Measurements from ENCODE around the gene TRAT1. TPM values are rescaled to one million over a fixed set of nuclear protein-coding genes. Genes with fewer than 3 reads are reported as not detected.
"Not testable (repeated sequence)": the region's sequence is repeated elsewhere in the genome, so short reads cannot be mapped to it uniquely, and the experiment has no call there.

Gene TRAT1, protein sequence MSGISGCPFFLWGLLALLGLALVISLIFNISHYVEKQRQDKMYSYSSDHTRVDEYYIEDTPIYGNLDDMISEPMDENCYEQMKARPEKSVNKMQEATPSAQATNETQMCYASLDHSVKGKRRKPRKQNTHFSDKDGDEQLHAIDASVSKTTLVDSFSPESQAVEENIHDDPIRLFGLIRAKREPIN
- 1 to 10 TPM in 1 of 2 donors, under 1 TPM in 1; 0.62 to 1.3 TPM for total RNA-seq
- long read RNA-seq, donor 1, result 0 reads
- long read RNA-seq, donor 2, result 0 reads

DNA sequence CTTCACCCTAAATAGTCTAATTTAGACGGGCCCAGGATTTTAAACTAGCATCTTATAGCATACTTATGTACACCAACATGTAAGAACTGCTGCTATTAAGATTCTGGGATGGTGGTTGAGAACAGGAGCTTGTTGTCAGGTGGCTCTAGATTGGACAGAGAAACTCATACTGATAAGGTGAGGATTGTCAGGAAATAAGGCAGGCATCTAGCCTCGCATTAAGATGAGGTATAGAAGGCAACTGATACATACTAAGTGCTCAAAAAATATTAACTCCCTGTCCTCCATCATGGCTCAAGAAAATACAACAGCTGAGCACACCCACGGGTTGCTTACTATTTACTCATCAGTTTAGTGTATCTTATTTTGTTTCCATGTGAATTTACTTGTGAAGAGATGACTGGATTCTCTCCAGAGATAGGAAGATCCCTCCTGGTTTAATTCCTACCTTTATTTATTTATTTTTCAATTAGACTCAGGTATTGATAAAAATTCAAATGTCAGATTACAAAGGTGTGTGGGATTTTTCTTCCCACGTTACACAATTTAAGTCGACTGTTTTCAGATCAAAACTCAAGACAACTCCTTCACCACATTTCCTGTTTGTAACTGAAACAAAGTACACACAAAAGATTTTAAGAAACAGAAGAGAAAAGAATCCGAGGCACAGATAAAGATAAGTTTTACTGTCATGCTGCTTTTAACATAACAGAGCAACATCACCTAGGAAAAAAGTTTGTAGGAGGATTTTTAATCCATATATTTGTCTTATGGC lies at the start of gene TRAT1:
TRAT1 (plus strand) TSS at position 664 of the 775 bp plus-strand sequence. CDS start 142 bp downstream, outside the sequence.
- intact Hi-C loops (cut with DNase I), result no loop called here
- DNase-seq (ENCODE audit: low spot score), result no peak

- intact Hi-C loops (cut with DNase I), result no loop called here
- DNase-seq (ENCODE audit: low spot score), result no peak
These were observed 46.9 kb upstream of the TRAT1 start for GRCh38 chr3:108775649-108776048.

DNA sequence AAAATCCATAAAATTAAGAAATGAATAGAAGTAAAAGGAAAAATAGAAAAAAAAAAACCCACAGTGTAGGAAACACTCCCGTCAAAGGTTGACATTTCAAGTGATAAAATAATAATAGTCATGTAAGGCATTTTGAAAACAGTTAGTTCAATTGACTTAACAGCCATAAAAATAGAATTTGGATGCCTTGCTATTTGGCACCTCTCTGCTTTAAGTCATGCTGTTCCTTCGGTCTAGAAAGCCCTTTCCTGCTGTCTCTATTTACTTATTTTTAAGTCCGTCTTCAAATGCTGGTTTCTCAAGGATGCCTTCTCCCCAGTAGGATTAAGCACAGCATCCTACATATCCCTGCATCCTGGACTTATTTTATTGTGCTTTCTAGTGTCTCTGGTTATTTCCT lies 43.1 kb upstream of the TRAT1 start:
- intact Hi-C loops (cut with DNase I), result no loop called here
- DNase-seq (ENCODE audit: low spot score), result no peak

DNA sequence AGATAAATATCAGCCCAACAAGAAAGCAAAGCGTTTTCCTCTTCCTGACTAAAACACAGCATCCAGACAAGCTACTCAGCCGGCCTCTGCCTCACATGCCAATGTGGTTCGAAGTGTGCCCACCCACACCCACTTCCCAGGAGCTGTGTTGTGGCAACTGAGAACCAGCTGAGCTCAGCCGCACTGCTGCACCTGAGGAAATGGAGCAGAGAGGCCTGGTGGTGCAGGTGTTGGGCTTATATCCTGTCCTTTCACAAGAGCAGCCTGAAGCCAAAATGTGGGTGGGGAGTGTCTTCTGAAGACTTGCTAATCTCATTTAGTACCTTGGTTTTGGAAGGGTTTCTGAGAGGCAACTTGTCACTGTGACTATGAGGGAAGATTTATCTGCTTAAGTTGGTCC lies 42.4 kb upstream of the TRAT1 start:
- DNase-seq (ENCODE audit: low spot score), result no peak
- intact Hi-C loops (cut with DNase I), result no loop called here

- intact Hi-C loops (cut with DNase I), result no loop called here
These were observed 31.1 kb upstream of the TRAT1 start for GRCh38 chr3:108791473-108791872.

GRCh38 chr3:108804437-108804836 lies 18.1 kb upstream of the TRAT1 start:
- no peak for DNase-seq (ENCODE audit: low spot score)
- intact Hi-C loops (cut with DNase I), result no loop called here

More at GRCh38 chr3:108791473-108791872, 31.1 kb upstream of the TRAT1 start:
- DNase-seq (ENCODE audit: low spot score), result no peak

DNA sequence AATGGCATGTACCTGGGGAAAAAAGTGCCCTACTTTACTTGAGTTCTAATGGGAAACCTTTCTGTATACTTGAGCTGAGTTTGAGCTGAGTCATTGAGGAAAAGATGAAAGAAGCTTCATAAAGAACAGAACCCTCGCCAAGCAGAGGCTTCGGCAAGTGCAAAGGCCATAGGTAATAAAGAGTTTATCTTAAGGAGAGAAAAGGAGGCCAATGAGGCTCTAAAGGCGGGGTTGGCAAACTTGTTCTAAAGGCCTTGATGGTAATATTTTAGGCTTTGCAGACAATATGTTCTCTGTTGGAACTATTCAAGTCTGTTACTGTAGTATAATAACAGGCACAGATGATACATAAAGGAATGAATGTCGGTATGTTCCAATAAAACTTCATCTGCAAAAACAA lies 17.6 kb upstream of the TRAT1 start:
- no peak for DNase-seq (ENCODE audit: low spot score)
- intact Hi-C loops (cut with DNase I), result no loop called here

- intact Hi-C loops (cut with DNase I), result no loop called here
- DNase-seq (ENCODE audit: low spot score), result no peak
These were observed 16.3 kb upstream of the TRAT1 start for GRCh38 chr3:108806316-108806715.

- no peak for DNase-seq (ENCODE audit: low spot score)
- intact Hi-C loops (cut with DNase I), result no loop called here
These were observed 4.2 kb upstream of the TRAT1 start for GRCh38 chr3:108818404-108818803.

DNA sequence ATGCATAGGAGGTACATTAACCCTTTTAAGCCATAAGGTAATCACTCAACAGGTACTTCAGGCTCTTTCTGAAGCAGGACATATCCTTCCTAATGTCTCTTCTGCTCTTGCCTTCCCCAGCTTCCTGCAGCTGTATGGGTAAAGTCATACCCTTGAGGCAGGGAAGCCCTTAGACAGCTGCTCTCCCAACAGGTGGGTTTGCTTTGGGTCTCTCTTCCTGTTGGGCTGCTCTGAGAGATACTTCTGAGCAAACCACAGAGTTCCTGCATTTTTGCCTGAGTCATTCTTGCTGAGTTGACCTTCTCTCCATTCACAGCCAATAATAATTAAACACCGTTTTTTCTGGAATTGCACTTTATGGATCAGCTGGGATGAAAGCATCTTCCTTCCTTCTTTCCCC lies 2.0 kb upstream of the TRAT1 start:
- intact Hi-C loops (cut with DNase I), result no loop called here
- no peak for DNase-seq (ENCODE audit: low spot score)

GRCh38 chr3:108823227-108823626 lies 641 bp downstream of the TRAT1 start:
- DNase-seq (ENCODE audit: low spot score), result no peak
- intact Hi-C loops (cut with DNase I), result no loop called here

DNA sequence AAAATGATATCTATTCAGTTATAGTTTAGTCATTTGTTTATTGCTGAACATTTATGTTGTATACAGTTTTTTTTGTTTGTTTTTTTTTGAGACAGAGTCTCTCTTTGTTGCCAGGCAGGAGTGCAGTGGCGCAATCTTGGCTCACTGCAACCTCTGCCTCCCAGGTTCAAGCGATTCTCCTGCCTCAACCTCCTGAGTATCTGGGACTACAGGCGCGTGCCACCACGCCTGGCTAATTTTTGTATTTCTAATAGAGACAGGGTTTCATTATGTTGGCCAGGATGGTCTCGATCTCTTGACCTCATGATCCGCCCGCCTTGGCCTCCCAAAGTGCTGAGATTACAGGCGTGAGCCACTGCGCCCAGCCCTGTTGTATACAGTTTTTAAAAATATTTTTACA lies 1.2 kb downstream of the TRAT1 start:
- DNase-seq (ENCODE audit: low spot score); intact Hi-C loops (cut with DNase I): not testable (repeated sequence)

- DNase-seq (ENCODE audit: low spot score), result no peak
- intact Hi-C loops (cut with DNase I), result no loop called here
These were observed 4.0 kb downstream of the TRAT1 start for GRCh38 chr3:108826309-108827187.

- intact Hi-C loops (cut with DNase I), result no loop called here
- DNase-seq (ENCODE audit: low spot score), result no peak
These were observed 7.8 kb downstream of the TRAT1 start for GRCh38 chr3:108830381-108830780.

DNA sequence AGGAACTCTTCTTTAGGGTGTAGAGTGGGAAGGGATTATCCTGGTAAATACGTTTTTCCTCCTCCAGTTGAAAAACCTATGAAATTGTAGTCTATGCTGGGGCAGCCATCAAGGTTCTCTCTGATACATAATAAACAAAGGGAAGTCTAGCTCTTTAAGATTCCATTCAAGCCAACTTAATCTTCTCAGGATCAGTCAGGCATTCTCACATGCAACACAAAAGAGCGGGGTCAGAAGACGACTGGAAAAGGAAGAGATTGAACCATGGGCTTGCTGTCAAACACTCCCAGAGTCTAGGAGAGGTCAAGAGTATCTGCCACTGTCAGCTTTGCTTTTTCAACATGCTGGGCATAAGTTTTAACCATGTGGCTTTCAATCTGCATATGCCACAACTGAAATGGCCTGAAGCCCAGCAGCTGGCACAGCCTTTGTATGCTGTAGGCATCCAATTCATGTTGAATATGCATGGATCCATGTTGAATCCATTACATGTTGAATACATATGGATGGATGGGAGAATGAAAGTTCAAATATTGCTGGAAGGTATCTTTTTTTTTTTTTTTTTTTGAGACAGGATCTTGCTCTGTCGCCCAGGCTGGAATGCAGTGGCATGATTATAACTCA lies 8.5 kb downstream of the TRAT1 start:
- intact Hi-C loops (cut with DNase I), result no loop called here
- no peak for DNase-seq (ENCODE audit: low spot score)

DNA sequence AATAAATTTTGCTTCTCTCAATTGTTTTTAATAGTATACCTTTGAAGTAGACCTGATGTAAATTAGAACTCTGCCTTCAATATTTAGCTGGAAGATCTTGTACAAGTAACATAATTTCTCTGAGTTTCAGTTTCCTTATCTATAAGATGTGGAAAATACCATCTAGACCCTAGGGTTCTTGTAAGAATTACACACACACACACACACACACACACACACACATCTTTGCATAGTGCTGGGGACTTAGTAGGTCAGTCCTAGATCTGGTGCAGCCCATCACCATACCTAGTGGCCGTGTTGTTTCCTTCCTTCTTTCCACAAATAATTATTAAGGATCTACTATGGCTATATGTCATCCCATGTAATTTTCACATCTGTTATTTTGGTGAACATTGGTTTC lies 11.0 kb downstream of the TRAT1 start:
- intact Hi-C loops (cut with DNase I), result no loop called here
- no peak for DNase-seq (ENCODE audit: low spot score)

GRCh38 chr3:108834551-108834950 lies 12.0 kb downstream of the TRAT1 start:
- intact Hi-C loops (cut with DNase I), result no loop called here
- DNase-seq (ENCODE audit: low spot score), result no peak

GRCh38 chr3:108835101-108835500 lies 12.5 kb downstream of the TRAT1 start:
- intact Hi-C loops (cut with DNase I), result no loop called here
- DNase-seq (ENCODE audit: low spot score), result no peak

DNA sequence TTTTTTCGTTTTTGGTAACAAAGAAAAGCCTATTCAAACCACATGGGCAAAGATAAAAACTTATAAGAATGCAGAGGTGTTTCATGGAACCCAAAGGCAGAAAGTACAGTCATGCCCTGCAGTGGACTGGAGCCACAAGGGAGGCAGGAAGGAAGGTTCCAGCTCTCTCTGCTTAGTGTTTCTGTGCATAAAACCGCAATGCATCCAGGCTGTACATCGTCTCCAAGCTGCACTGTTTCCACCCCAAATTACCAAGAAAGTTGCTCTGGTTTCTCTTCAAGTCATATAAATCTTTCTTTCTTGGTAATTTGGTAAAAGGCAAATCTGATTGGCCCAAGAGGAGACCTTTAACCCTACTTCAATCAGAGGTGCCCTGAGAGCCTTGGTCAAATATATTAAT lies 15.8 kb downstream of the TRAT1 start:
- no peak for DNase-seq (ENCODE audit: low spot score)
- intact Hi-C loops (cut with DNase I), result no loop called here
